HFFc6 (cell line): ENCODE data around the gene PTPRN2. TPM values are rescaled to one million over a fixed set of nuclear protein-coding genes. Genes with fewer than 3 reads are reported as not detected.

ENCODE experiments used
- DNase-seq: peaks from one replicate; pipeline ENCODE4 v3.0.0-alpha.2; 2018
- H3K27ac Mint-ChIP-seq: 2 replicates; pipeline ENCODE4 v1.8.0; 2020; ENCODE audit warnings: mild to moderate bottlenecking, mixed read lengths
- H3K27me3 Mint-ChIP-seq: 2 replicates; pipeline ENCODE4 v1.8.0; 2021; ENCODE audit warnings: mild to moderate bottlenecking, moderate library complexity, mixed read lengths; ENCODE audit not compliant: insufficient read depth
- H3K36me3 Mint-ChIP-seq: 2 replicates; pipeline ENCODE4 v1.8.0; 2021; ENCODE audit warnings: low read depth, mixed read lengths
- H3K4me1 Mint-ChIP-seq: 2 replicates; pipeline ENCODE4 v1.8.0; 2020; ENCODE audit warnings: low read depth, mixed read lengths
- H3K4me3 Mint-ChIP-seq: 2 replicates; pipeline ENCODE4 v1.8.0; 2020; ENCODE audit warnings: mild to moderate bottlenecking, moderate library complexity, mixed read lengths
- H3K9me3 Mint-ChIP-seq: 2 replicates; pipeline ENCODE4 v1.8.0; 2020; ENCODE audit warnings: mild to moderate bottlenecking, mixed read lengths
- total RNA-seq, 6 experiments: library from RNA; stranded (reverse); fragmentation: NEBNext Ultra II Directional; extraction: Animal tissue kit (Norgen Biotek cat#: 25700); gene quantifications; 2 replicates in 1 of 6; 3 replicates in 5 of 6; pipeline ENCODE4 v1.2.3, GENCODE V29; 2021
- TF ChIP-seq, protein P1 (sequence below): fragments of 200-600 bp; sonication (generic); IDR thresholded peaks from 2 replicates; pipeline ENCODE4 v1.5.0; 2021; ENCODE audit warnings: antibody characterized with exemption, mild to moderate bottlenecking

PTPRN2 gene
- total RNA-seq, 6 experiments from 2014 or later, result 0.05 to 0.27 (median 0.23) TPM

DNA sequence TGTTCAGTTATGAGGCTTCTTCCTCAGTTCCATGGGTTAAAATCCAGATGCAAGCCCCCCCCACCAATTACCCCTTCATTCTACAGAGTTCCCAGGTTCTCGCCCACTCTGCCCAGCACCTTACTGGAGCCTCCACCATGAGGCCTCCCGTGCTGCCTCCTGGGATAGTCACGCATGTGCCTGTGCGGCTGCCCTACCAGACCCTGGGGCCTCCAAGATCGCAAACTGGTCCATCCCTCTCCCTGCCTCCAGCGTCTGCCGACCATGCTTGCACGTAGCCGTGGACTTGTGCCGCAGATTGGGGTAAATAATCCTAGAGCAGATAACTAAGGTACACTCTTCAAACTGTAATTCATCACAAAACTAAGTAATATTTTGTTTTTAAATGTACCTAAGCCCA, 611.2 kb downstream of the PTPRN2 start:
- H3K4me3 Mint-ChIP-seq, result no peak overlapping the region
- peaks cover 57% of the 10 kb centered on the region for H3K9me3 Mint-ChIP-seq
- TF ChIP-seq, protein P1, sequence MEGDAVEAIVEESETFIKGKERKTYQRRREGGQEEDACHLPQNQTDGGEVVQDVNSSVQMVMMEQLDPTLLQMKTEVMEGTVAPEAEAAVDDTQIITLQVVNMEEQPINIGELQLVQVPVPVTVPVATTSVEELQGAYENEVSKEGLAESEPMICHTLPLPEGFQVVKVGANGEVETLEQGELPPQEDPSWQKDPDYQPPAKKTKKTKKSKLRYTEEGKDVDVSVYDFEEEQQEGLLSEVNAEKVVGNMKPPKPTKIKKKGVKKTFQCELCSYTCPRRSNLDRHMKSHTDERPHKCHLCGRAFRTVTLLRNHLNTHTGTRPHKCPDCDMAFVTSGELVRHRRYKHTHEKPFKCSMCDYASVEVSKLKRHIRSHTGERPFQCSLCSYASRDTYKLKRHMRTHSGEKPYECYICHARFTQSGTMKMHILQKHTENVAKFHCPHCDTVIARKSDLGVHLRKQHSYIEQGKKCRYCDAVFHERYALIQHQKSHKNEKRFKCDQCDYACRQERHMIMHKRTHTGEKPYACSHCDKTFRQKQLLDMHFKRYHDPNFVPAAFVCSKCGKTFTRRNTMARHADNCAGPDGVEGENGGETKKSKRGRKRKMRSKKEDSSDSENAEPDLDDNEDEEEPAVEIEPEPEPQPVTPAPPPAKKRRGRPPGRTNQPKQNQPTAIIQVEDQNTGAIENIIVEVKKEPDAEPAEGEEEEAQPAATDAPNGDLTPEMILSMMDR, result no peak
- H3K36me3 Mint-ChIP-seq, result 0 out of 2 replicates have a peak, but pooled peaks cover 4% of the 10 kb centered on the region
- no peak for DNase-seq
- H3K4me1 Mint-ChIP-seq, result no peaks in the 10 kb centered on the region
- H3K27ac Mint-ChIP-seq, result no peak overlapping the region
- H3K27me3 Mint-ChIP-seq, result peaks cover 4% of the 10 kb centered on the region

DNA sequence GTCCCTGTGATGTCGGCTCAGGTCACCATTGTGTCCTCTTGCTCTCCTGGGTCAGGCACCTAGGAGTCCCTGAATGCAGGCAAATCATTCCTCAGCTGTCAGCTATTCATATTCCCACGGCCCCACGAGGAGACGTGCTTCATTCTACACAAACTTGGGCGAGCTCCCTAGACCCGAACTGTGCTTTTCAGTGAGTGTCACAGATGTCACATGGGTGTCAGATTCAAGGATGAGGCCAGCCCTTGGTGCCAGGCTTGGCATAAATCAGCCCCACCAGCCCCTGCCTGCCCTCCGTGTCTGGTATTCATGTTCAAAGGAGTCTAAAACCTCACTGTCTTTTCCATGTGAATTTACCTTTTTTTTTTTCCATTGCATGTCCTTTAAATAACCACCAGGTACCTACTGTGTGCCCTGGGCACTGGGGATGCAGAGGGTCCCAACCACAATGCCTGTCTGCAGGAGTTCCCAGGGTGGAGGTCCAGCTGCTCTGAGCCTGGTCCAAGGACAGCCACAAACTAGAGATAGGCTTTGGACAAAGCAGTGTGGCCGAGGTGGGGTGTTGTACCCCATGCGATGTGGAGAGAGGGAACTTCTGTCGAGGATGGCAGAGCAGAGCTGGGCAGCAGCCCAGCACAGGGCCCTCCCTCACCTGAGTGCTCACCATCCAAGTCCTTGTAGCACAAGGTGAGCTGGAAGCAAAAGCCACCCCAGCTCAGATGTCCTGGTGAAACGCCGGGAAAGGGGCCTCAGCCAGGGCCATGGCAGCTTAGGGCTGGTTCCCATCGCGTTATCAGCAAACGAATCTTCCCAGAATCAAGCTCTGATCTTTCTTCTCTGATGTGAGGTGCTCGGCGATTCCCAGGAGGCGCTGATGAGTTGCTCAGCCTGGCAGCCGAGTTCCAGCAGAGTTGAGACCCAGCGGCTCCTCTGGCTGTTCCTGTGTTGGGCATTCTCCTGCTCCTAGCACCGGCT, 611.9 kb downstream of the PTPRN2 start:
- Mint-ChIP-seq H3K4me3 (no peak overlapping the region), H3K36me3 (0 out of 2 replicates have a peak, but pooled peaks cover 4% of the 10 kb centered on the region), H3K27ac (no peak overlapping the region), H3K4me1 (no peaks in the 10 kb centered on the region), H3K27me3 (peaks cover 4% of the 10 kb centered on the region), H3K9me3 (peaks cover 63% of the 10 kb centered on the region)
- no peak for DNase-seq
- TF ChIP-seq, protein P1, result no peak

- TF ChIP-seq, protein P1, result no peak
- no peak overlapping the region for H3K27ac Mint-ChIP-seq
- H3K4me3 Mint-ChIP-seq, result no peak overlapping the region
- H3K4me1 Mint-ChIP-seq, result no peaks in the 10 kb centered on the region
- no peak for DNase-seq
- H3K36me3 Mint-ChIP-seq, result 0 out of 2 replicates have a peak, but pooled peaks cover 4% of the 10 kb centered on the region
- peaks cover 4% of the 10 kb centered on the region for H3K27me3 Mint-ChIP-seq
- peaks cover 70% of the 10 kb centered on the region for H3K9me3 Mint-ChIP-seq
These were observed 612.9 kb downstream of the PTPRN2 start for GRCh38 chr7:157974678-157975230.

DNA sequence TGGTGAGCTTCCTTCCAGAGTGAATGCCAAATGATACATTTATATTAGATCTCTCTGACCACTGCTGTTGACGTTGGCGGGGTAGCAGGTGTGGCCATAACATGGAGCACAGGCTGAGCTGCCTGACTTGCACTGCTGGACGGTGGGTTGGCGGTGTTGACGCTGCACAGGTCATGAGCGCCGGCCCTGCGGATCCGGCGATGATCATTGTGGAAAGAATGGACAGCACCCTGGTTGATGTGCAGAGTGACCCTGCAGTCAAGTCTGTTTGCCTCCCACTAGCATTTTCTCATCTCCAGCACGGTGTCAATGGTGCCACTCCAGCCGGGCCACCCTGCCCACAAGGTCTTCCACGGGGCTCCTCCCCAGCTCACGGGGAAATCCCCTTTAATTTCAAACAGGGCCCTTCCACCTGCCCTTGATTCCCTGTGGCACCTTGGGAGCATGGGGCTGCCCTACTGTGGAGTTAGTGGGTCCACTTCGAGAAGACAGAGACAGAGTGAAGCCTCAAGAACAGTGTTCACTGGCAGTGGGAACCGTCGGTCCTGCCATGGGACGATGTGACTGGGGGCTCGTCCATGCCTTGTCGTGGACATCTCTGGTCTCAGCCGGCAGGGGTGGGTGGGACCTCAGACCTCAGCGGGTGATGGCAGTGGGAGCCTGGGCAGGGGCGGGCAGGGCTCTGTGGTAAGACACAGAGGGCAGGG, 613.5 kb downstream of the PTPRN2 start:
- Mint-ChIP-seq H3K9me3 (peaks cover 76% of the 10 kb centered on the region), H3K27me3 (peaks cover 4% of the 10 kb centered on the region), H3K27ac (no peak overlapping the region), H3K4me1 (no peaks in the 10 kb centered on the region), H3K4me3 (no peak overlapping the region), H3K36me3 (0 out of 2 replicates have a peak, but pooled peaks cover 4% of the 10 kb centered on the region)
- DNase-seq, result no peak
- TF ChIP-seq, protein P1, result no peak

- TF ChIP-seq, protein P1, result no peak
- Mint-ChIP-seq H3K27ac (no peak overlapping the region), H3K9me3 (peaks cover 80% of the 10 kb centered on the region), H3K4me3 (no peak overlapping the region), H3K4me1 (no peaks in the 10 kb centered on the region), H3K27me3 (peaks cover 4% of the 10 kb centered on the region), H3K36me3 (0 out of 2 replicates have a peak, but pooled peaks cover 4% of the 10 kb centered on the region)
- DNase-seq, result no peak
These were observed 614.7 kb downstream of the PTPRN2 start for GRCh38 chr7:157972914-157973313.
